Medulla oblongata (tissue), 1 donor: ENCODE results near the gene TMEM63B.
A peak's percentile ranks its signal among the peaks of the same experiment; 100 is the strongest.
"Not testable (repeated sequence)": the region's sequence is repeated elsewhere in the genome, so short reads cannot be mapped to it uniquely, and the experiment has no call there.

Experiments used
- DNase-seq: peaks from one replicate; pipeline ENCODE4 v3.0.0-alpha.2; 2015; ENCODE audit errors: extremely low spot score

Gene TMEM63B

DNA sequence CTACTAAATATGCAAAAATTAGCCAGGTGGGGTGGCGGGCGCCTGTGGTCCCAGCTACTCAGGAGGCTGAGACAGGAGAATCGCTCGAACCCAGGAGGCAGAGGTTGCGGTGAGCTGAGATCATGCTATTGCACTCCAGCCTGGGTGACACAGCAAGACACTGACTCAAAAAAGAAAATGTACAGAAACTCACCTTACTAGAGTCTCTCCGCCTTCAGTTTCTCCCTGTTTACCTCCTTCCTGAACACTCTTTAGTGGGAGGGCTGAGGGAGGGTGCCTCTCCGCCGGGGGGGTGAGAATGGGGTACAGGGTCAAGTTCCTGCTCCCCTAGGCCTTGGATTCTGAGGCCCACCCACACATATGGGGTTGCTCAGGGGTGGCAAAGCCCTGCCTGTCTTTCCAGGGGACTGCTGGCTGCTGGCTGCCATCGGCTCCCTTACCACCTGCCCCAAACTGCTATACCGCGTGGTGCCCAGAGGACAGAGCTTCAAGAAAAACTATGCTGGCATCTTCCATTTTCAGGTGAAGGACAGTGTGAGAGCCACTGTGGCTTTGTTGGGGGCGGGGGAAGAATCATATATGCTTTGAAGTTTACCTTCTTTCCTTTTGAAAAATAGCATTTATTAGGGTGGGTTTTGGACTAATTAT, 44.7 kb downstream of the TMEM63B start:
- DNase-seq, result no peak

DNA sequence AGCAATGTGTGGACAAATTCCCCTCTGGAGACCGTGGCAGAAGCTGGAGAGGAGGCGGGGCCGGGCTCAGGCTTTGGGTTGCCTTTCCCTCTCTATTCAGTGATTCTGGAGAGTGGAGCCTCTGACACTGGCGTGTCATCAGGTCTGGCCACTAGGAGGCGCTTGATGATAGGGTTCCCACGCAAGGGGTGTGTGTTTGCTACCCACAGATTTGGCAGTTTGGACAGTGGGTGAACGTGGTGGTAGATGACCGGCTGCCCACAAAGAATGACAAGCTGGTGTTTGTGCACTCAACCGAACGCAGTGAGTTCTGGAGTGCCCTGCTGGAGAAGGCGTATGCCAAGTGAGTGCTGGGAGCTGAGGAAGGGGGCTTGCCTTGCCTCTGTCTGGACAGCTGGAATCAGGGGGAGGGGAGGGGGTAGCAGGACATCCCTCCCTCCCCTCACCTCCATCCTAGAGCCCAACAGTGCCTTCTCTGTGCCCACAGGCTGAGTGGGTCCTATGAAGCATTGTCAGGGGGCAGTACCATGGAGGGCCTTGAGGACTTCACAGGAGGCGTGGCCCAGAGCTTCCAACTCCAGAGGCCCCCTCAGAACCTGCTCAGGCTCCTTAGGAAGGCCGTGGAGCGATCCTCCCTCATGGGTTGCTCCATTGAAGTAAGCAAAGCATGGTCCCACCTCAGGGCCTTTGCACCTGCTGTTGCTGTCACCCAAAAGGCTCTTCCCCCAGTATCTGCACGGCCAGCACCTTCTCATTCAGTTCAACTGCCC, 45.6 kb downstream of the TMEM63B start:
- DNase-seq, result peak; percentile 87

DNA sequence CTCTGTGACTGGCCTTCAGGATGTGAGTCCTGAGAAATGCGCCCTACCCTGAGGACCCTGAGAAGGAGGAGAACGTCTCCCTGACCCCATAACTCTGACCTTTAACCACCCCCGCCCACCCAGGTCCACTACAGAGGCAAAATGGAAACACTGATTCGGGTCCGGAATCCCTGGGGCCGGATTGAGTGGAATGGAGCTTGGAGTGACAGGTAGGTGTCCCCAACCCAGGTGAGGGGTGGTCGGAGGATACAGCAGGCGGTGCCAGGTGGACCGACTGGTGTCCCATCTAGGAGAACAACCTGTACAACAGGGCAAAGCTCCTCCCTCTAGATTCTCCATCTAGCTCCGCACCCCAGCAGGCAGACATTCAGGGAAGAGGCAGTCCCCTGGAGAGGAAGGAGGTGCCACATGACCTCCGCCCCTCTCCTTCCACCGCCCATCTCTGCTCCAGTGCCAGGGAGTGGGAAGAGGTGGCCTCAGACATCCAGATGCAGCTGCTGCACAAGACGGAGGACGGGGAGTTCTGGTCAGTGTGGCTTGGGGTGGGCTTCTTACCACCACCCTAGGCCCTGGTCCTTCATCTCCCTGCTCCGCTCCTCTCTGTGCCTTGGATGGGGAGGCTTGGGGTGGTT, 48.9 kb downstream of the TMEM63B start:
- no peak for DNase-seq

DNA sequence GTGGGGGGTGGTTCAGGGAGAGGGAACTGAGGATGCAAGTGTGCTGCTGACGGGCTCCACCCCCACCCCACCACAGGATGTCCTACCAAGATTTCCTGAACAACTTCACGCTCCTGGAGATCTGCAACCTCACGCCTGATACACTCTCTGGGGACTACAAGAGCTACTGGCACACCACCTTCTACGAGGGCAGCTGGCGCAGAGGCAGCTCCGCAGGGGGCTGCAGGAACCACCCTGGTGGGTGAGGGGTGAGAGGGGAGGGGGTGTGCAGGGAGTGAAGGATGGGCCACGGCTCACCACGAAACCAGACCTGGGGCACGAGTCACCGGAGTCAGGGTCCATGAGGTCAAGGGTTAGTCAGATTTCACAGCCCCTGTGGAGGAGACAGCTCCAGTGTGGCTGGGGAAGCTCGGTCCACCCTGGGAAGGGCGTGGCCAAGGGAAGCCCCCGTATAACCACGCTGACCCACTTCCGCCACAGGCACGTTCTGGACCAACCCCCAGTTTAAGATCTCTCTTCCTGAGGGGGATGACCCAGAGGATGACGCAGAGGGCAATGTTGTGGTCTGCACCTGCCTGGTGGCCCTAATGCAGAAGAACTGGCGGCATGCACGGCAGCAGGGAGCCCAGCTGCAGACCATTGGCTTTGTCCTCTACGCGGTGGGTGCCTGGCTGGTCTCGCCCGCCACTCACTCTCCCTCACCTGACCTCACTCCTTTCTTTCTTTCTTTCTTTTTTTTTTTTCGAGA, 49.6 kb downstream of the TMEM63B start:
- no peak for DNase-seq

DNA sequence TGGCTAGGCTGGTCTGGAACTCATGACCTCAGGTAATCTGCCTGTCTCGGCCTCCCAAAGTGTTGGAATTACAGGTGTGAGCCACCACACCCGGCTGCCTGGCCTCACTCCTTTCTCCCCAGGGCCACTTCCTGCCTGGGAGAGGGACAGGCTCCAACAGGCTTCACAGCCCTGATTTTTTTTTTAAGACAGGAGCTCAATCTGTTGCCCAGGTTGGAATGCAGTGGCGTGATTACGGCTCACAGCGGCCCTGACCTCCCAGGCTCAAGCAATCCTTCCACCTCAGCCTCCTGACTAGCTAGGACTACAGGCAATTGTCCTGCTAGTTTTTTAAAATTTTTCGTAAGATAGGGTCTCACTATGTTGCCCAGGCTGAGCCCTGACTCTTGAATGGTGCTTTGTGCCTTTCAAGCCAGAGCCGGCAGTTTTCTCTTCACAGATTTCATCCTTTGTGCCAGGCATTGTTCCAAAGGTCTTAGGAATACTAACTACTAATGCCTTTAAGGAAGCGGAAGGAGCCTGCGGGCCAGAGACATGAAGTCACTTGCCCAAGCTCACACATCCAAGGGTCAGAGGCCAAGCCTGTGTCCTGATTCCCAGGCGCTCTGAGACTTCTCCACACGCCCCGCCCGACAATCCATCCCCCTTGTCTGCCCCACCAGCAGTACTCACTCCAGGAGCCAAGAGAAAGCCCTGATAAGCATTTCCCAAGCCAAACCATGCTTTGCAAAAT, 50.5 kb downstream of the TMEM63B start:
- DNase-seq, result no peak

DNA sequence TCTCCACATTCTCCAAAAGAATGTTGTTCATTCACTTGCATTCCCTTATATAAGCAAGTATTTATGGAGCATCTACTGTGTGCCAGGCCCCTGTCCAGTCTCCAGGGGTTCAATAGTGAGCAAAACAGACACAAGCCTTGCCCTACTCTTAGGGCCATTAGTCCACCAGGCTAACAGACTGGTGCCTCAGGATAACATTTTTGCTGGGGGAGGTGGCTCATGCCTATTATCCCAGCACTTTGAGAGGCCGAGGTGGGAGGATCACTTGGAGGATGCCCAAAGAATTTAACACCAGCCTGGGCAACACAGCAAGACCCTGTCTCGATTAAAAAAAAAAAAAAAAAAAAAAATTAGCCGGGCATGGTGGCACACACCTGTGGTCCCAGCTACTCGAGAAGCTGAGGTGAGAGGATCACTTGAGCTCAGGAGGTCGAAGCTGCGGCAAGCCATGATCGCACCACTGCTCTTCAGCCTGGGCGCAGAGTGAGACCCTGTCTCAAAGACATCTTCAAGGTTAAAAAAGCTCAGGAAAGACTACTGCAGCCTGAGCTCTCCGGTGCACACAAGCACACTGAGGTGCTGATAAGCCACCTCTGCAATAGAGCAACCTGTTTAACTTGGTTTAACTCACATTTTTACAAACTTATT, 51.2 kb downstream of the TMEM63B start:
- no peak for DNase-seq

DNA sequence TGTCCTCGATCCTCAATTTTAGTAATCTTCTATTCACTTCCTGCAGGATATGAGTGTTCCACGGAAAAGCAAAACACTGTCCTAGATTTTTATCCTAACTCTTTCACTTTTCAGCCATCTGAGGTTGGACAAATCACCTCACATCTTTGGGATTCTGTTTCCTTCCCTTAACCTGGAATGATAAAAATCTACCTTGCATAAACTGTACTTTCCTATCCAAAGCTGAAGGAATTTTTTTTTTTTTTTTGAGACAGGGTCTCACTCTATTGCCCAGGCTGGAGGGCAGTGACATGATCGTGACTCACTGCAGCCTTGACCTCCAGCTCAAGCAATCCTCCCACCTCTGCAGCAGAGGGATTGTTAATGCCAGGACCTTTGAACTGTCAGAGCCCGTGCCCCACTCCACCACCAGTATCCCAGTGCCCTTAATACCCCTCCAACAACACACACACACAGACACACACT, 51.8 kb downstream of the TMEM63B start:
- DNase-seq, result no peak

DNA sequence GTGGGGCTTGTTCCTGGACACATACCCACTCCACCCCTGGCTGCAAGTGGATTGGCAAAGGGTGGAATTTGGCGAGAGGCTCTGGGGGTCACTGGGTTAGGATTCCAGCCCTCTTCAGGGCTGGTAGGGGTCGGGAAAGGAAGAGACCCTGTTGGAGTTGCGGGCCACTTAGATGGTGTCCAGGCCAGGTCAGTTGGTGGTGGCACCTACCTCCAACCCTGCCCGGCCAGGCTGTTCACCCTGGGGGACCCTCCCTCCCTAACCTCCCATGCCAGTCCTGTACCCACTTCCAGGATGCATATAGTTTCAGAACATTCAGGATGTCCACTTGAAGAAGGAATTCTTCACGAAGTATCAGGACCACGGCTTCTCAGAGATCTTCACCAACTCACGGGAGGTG, 52.3 kb downstream of the TMEM63B start:
- no peak for DNase-seq

DNA sequence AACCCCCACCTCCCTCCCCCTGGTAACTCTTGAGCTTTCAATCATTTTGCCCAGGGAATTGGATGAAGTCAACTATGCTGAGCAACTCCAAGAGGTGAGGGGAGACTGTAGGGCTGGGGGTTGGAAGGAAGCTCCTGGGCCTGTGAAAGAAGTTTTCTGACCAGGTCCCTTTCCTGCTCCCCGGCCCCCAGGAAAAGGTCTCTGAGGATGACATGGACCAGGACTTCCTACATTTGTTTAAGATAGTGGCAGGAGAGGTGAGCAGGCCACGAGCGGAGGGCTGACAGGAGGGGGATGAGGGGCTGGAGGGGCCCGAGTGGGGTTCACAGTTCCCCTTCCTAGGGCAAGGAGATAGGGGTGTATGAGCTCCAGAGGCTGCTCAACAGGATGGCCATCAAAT, 53.1 kb downstream of the TMEM63B start:
- DNase-seq, result no peak

DNA sequence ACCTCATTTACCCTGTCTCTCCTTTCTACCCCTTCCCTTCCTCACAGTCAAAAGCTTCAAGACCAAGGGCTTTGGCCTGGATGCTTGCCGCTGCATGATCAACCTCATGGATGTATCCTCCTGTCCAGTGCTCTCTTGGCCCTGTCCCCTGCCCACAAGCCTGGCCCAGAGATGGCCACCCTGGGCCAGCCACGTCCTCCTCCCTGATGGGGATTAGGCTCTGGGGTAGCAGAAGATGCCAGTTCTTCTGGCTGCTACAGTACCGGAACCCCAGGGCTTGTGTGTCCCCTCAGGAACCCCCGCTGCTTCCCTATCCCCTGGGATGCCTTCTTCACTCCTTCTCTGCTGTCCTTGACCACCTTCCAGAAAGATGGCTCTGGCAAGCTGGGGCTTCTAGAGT, 53.5 kb downstream of the TMEM63B start:
- DNase-seq, result no peak

DNA sequence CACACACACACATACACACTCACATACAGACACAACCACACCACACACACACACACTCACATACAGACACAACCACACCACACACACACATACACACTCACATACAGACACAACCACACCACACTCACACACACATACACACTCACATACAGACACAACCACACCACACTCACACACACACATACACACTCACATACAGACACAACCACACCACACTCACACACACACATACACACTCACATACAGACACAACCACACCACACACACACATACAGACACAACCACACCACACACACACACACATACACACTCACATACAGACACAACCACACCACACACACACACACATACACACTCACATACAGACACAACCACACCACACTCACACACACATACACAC, 54.4 kb downstream of the TMEM63B start:
- not testable (repeated sequence) for DNase-seq

DNA sequence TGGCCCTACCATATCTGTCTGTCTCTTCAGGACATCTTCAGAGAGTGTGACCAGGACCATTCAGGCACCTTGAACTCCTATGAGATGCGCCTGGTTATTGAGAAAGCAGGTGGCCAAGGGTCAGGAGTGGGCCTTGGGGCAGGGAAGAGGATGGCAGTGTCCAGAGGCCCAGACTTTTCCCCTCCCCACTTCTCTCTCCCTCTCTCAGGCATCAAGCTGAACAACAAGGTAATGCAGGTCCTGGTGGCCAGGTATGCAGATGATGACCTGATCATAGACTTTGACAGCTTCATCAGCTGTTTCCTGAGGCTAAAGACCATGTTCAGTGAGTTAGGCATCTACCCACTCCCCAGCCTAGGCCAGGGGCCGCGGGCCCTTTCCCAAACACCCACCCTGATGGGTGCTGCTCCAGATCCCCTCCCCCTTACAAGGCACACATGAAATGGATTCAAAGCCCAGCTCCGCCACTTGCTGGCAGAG, 55.6 kb downstream of the TMEM63B start:
- no peak for DNase-seq

DNA sequence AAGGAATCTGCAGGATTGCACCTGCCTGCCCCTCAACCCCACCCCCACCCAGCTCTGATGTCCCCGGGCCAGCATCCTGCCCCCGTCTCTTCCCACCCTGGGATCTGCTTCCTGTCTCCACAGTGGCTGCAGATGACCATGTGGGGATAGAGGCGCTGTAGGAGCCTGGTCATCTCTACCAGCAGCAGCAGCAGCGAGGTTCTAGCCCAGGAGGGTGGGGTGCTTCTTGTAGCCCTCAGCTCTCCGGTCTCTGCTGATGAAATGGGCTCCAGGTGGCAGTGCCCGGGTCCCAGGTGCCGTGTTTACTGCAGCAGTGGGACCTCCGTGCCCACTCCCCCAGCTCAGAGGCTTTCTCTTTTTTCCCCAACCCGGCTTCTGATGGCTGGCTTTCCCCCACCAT, 56.4 kb downstream of the TMEM63B start:
- DNase-seq, result no peak

DNA sequence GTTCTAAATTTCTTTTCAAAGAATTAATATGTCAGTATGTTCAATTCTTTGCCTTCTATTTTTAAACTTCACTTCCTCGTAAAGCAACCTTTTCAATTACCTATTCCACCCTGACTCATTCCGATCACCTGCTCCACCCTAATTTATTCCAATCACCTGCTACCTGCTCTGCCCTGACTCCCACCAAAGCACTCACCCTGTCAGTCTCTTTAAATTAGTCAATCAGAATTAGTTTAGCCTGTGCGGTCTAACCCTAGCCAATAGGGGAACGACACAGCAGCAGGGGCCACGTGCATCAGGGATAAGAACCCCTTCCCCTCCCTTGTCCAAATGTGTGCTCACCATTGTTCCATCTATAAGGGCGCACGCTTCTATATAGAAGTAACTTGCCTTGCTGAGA, 58.0 kb downstream of the TMEM63B start:
- DNase-seq, result not testable (repeated sequence)

DNA sequence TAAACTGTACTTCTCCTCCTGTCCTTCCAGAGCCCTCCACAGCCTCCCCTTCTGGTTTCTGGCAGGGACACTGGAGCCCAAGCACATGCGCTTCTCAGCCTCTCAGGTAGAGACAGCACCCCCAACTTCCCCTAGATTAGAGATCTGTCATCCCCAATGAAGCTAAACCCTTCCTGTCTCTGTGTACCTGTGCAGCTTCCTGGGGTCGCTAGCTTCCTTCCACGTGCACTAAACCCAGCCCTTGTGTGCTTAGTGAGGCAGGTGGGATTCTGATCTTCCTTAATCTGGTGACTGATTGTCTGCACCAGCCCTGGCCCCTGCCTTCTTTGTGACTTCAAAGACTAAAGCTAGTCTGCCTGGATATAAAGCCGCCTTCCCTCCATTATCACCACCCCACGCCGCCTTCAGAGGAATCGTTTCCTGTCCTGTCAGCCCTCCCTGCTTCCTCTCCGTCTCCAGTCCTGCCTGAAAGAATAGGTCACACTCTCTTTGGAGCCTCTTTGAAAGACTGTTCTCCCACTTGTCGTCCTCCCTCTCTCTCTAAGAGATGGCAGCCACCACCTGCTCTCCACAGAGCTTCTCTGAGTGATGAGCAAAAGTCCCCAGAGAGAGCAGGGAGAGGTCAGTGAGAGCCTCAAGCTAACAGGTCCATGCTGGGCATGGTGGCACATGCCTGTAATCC, 58.7 kb downstream of the TMEM63B start:
- DNase-seq, result no peak

DNA sequence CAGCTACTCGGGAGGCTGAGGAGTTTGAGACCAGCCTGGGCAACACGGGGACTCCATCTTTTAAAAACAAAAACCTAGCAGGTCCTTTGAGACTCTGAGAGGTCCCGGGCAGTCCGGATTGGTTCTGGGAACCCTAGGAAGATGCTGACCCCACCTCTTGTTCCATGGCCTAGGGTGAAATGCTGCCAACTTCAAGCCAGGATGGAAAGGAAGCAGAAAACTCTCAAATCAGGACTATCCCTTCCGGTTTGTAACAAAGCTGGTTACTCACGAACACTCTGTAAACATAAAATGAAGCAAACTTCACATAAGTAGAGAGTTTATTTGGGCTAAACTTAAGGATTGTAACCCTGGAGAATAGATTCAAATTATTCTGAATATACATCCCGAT, 59.3 kb downstream of the TMEM63B start:
- DNase-seq, result no peak

DNA sequence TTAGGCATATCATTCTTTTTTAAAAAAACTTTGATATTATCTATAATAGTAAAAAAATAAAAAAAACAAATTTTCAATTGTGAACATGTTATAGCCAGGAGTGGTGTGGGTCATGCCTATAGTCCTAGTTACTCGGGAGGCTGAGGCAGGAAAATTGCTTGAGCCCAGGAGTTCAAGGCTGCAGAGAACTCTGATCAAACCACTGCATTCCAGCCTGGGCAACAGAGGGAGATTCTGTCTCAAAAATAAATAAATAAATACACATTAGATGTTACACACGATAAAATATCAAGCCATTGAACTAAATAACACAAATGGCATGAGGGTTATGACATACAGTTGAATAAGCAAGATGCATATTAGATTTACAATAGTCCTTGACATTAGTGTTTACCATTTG, 61.5 kb downstream of the TMEM63B start:
- DNase-seq, result no peak

DNA sequence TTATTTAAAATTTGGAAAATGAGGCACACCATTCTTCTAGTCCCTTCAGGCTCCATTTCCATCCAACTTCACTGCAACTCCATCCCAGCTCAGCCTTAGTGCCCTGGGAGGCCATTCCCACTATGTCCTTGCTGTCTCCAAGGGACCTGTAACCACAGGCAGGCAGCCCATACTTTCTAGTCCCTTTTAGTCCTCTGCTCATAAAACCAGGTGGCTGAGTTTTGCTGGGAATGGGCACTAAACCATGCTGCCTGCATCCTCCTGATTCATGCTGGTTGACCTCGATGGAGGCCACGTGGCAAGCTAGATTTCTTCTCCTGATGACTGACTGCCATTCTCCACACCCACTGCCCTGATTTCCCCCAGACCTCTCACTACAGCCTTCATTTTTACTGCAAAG, 61.9 kb downstream of the TMEM63B start:
- DNase-seq, result no peak

DNA sequence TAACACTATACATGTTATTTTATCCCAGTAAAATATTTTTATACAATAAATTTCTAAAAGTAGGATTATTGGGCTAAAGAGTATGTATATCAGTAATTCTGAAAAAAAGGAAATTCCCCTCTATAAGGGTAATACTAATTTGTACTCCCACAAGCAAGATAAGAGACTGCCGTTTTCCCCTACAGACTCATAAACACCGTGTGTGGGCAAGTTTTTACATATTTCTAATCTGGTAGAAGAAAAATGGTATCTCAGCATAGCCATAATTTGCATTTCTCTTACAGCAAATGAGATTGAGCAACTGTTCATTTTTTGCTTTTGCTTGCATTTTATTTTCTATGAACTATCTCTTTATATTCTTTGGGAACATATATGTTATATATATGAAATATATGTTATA, 63.4 kb downstream of the TMEM63B start:
- no peak for DNase-seq

DNA sequence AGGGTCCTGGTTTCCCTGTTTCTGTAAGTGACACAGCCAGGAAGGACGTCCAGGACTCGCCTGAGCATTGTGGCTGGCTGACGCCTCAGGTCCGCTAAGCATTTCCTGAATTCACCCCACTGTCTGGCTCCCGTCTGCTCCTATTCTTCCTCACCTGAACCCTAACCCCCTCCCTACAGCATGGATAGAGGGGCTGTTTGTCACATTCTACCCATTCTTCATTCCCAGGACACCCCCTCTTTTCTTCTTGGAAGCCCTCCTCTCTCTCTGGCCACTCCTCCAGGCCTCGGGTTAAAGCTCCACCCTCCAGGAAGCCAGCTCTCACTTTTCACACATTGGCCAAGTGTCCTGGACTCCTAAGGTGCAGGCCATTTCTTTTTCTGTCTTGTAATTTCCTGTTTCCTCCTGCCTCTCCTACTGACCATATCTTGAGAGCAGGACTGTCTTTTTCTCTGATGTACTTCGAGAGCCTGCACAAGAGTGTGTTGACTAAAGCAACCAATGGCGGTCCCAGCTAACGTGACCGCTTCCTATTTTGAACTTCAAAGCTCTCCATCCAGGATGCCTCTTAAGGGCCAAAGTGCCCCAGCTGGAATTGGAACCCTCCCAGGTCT, 65.2 kb downstream of the TMEM63B start:
- no peak for DNase-seq
